Astrocyte of the spinal cord (primary cell): ENCODE measurements around the gene ARRDC3.

Source experiments
- DNase-seq: peaks from one replicate; pipeline ENCODE4 v3.0.0; 2011; ENCODE audit warnings: low read depth, low spot score
- H3K4me3 ChIP-seq: 2 replicates; pipeline ENCODE4 v1.5.1; 2011; ENCODE audit warnings: low read depth, mild to moderate bottlenecking, low read length, moderate library complexity
- CTCF ChIP-seq: IDR thresholded peaks from 2 replicates; pipeline ENCODE4 v1.5.1; 2012; ENCODE audit warnings: low read depth, mild to moderate bottlenecking, low read length, inconsistent platforms
- in situ Hi-C: cut with HindIII; loops from 2 replicates; pipeline ENCODE4 v1.10.0; 2017; ENCODE audit warnings: low sequenced_read_pairs

The ARRDC3 gene

GRCh38 chr5:91383027-91383955, at the start of gene ARRDC3:
Gene ARRDC3 (minus strand): TSS chr5:91383317. CDS start chr5:91383092, 225 bp downstream.
- peak; percentile 97 for DNase-seq
- H3K4me3 ChIP-seq: peak within 1 kb of the TSS; percentile 81
- in situ Hi-C loops: no loop called here
- no peak for TF ChIP-seq CTCF

GRCh38 chr5:91430949-91431348, 47.8 kb upstream of the ARRDC3 start:
- no peak overlapping the region for H3K4me3 ChIP-seq
- in situ Hi-C loops: no loop called here
- DNase-seq: no peak
- no peak for TF ChIP-seq CTCF

GRCh38 chr5:91424638-91425436, 41.7 kb upstream of the ARRDC3 start:
- TF ChIP-seq CTCF: no peak
- in situ Hi-C loops: no loop called here
- no peak for DNase-seq
- no peak overlapping the region for H3K4me3 ChIP-seq

GRCh38 chr5:91423871-91424270, 40.8 kb upstream of the ARRDC3 start:
- no peak overlapping the region for H3K4me3 ChIP-seq
- in situ Hi-C loops: no loop called here
- no peak for TF ChIP-seq CTCF
- no peak for DNase-seq

- no peak for DNase-seq
- in situ Hi-C loops: no loop called here
- no peak overlapping the region for H3K4me3 ChIP-seq
- TF ChIP-seq CTCF: no peak
Observed at GRCh38 chr5:91420879-91421278, 37.8 kb upstream of the ARRDC3 start.

GRCh38 chr5:91419571-91420537, 36.7 kb upstream of the ARRDC3 start:
- peak; percentile 67 for DNase-seq
- in situ Hi-C loops: no loop called here
- H3K4me3 ChIP-seq: no peak overlapping the region
- peak; percentile 47 for TF ChIP-seq CTCF
